ENCODE measurements around the gene EXD2. TPM values are rescaled to one million over a fixed set of nuclear protein-coding genes. Genes with fewer than 3 reads are reported as not detected.

The EXD2 gene
- total RNA-seq, 1 experiment from 2014 or later: 21.3 TPM

DNA sequence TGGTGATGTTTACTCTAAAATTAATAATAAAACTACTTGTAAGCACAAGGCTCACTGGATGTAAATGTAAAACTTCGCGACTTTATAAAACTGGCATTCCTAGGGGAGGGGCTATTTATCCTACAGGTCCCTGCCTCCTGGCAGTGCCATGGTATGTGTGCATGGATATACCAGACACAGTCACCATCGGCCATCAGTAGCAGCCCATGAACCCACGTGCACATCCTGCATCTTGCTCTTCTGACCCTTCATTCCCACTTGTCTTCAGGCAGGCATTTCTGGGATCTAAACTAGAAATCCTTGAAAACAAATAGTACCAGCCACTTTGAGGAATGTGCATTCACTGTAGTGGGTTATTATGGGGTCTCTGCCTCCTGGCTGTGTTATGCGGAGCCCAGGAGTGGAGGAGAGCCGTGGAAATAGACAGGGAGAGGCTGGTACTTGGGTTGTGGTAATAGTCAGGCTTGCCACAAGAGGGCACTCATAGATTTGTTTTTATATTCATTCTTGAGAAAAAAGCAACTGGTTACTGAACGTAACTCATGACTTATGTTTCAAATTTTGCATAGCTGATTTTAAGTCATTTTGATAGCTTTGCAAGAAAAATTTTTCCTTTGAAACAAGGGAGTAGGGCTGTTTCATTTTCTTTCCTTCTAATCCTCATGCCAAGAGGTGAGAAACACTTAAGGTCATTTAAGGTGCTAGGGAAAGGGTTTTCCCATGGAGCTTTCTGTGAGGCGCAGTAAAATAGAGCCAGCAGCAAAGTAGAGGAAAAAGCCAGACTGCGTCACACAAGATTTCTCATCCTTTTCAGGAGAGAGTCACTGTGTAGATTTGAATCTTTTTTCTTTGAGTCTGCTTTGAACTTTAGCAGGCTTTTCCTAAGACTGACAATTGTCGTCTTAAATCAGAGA, 51.3 kb downstream of the EXD2 start:
- peak; percentile 89 for DNase-seq
- H3K4me1 ChIP-seq (ENCODE audit: low read length): peaks cover 6% of the 10 kb centered on the region
- H3K79me2 ChIP-seq (ENCODE audit: low read length): no peaks in the 10 kb centered on the region
- no peak overlapping the region for H3K4me2 ChIP-seq (ENCODE audit: low read depth, low read length, poor library complexity, severe bottlenecking)
- H3K9ac ChIP-seq (ENCODE audit: low read length): no peak overlapping the region
- H3K27ac ChIP-seq (ENCODE audit: low read length): no peak overlapping the region
- no peaks in the 10 kb centered on the region for H3K9me3 ChIP-seq (ENCODE audit: low read length)
- H3K9me2 ChIP-seq (replicated peaks; ENCODE audit: insufficient read depth, low read length): no peaks in the 10 kb centered on the region
- H3K4me3 ChIP-seq (ENCODE audit: low read length): no peak overlapping the region
- H3K36me3 ChIP-seq (ENCODE audit: insufficient read depth, low read length): no peaks in the 10 kb centered on the region
- no peak overlapping the region for H2AFZ ChIP-seq (ENCODE audit: low read length)
- no peaks in the 10 kb centered on the region for H3K27me3 ChIP-seq (ENCODE audit: low read length)
- H4K20me1 ChIP-seq (ENCODE audit: insufficient read depth, low read depth, low read length): 0 out of 2 replicates have a peak, but pooled peaks cover 5% of the 10 kb centered on the region

DNA sequence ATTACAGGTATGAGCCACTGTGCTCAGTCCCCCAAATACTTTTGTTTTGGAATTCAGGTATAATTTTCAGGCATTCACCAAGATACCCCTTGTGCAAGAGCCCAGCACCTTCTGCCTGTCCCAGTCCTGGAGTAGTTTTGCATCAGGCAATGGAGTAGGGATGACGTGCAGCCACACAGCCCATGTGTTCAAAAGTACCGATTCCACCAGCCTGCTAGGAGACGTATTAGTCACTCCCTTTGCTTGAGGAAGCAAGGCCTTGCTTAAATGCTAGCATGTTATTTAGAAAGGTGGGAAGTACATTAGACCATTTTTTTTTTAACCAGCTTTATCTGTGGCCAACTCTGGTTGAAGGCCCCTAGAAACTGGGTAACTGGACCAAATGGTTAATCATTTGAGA, 53.6 kb downstream of the EXD2 start:
- no peak overlapping the region for H2AFZ ChIP-seq (ENCODE audit: low read length)
- DNase-seq: no peak
- H3K4me2 ChIP-seq (ENCODE audit: low read depth, low read length, poor library complexity, severe bottlenecking): no peak overlapping the region
- no peaks in the 10 kb centered on the region for H3K9me2 ChIP-seq (replicated peaks; ENCODE audit: insufficient read depth, low read length)
- no peak overlapping the region for H3K9ac ChIP-seq (ENCODE audit: low read length)
- no peaks in the 10 kb centered on the region for H3K79me2 ChIP-seq (ENCODE audit: low read length)
- H3K4me1 ChIP-seq (ENCODE audit: low read length): peaks cover 6% of the 10 kb centered on the region
- H3K27me3 ChIP-seq (ENCODE audit: low read length): no peaks in the 10 kb centered on the region
- no peaks in the 10 kb centered on the region for H3K9me3 ChIP-seq (ENCODE audit: low read length)
- H3K36me3 ChIP-seq (ENCODE audit: insufficient read depth, low read length): no peaks in the 10 kb centered on the region
- H3K4me3 ChIP-seq (ENCODE audit: low read length): no peak overlapping the region
- H4K20me1 ChIP-seq (ENCODE audit: insufficient read depth, low read depth, low read length): 0 out of 2 replicates have a peak, but pooled peaks cover 5% of the 10 kb centered on the region
- no peak overlapping the region for H3K27ac ChIP-seq (ENCODE audit: low read length)

DNA sequence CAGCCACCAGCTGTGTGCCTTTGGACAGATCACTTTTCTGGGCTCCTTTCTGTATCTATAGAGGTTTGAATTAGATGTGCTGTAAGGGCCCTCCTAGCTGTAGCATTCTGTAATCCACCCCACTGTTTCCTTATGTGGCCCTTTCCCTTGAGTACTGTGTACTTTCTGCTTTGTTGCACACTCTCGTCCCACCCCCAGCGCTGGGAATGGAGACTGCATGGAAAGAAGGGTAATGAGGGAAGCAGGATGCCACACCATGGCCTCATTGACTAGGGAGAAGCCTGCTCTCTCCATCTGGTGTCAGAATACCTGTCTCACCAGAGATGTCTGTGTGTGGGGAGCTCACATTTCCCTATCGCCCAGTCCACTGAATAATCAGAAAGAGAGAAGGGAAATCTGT, 55.0 kb downstream of the EXD2 start:
- H3K9me3 ChIP-seq (ENCODE audit: low read length): no peaks in the 10 kb centered on the region

DNA sequence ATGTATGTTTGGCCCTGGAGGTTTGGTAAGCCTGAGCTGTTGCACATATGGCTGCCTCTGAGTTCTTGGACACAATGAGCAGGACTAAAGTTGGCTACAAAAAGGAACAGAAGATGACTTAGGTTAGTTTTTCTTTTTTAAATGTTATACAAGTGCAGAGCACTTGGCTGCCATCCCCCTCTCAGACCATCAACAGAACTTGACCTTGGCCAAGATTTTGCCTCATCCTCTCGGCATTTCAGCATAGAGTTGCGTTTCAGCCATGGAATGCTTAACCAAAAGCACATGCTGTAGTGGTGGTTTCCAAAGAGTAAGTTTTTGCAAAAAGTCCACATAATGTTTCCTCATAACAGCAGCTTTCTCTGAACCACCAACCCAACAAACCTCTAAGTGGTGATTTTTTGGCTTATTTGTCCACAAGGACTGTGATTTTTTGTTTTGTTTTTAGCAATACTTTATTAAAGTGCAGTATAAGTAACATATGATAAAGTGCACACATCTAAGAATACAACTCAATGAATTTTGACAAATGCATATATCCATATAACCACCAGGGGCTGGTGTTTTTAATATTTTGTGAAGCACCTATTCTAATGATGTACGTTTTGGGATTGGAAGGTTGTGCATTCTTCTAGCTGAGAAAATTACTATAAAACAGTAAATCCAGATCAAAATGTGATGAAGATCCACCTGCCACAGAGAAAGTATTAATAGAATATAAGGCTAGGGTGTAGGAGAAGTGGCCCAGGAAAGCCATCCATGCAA, 56.6 kb downstream of the EXD2 start:
- Histone ChIP-seq H3K4me2 (ENCODE audit: low read depth, low read length, poor library complexity, severe bottlenecking) (no peak overlapping the region), H3K4me1 (ENCODE audit: low read length) (peaks cover 2% of the 10 kb centered on the region), H3K79me2 (ENCODE audit: low read length) (no peaks in the 10 kb centered on the region), H2AFZ (ENCODE audit: low read length) (no peak overlapping the region), H4K20me1 (ENCODE audit: insufficient read depth, low read depth, low read length) (0 out of 2 replicates have a peak, but pooled peaks cover 5% of the 10 kb centered on the region), H3K9ac (ENCODE audit: low read length) (no peak overlapping the region), H3K36me3 (ENCODE audit: insufficient read depth, low read length) (no peaks in the 10 kb centered on the region), H3K4me3 (ENCODE audit: low read length) (no peak overlapping the region), H3K9me3 (ENCODE audit: low read length) (no peaks in the 10 kb centered on the region), H3K9me2 (replicated peaks; ENCODE audit: insufficient read depth, low read length) (no peaks in the 10 kb centered on the region), H3K27ac (ENCODE audit: low read length) (no peak overlapping the region), H3K27me3 (ENCODE audit: low read length) (no peaks in the 10 kb centered on the region)
- peak; percentile 59 for DNase-seq

More for the DNA sequence above, 55.0 kb downstream of the EXD2 start:
- Histone ChIP-seq H3K27me3 (ENCODE audit: low read length) (no peaks in the 10 kb centered on the region), H3K36me3 (ENCODE audit: insufficient read depth, low read length) (no peaks in the 10 kb centered on the region), H3K4me1 (ENCODE audit: low read length) (peaks cover 6% of the 10 kb centered on the region), H3K9me2 (replicated peaks; ENCODE audit: insufficient read depth, low read length) (no peaks in the 10 kb centered on the region), H3K79me2 (ENCODE audit: low read length) (no peaks in the 10 kb centered on the region), H2AFZ (ENCODE audit: low read length) (no peak overlapping the region), H3K4me2 (ENCODE audit: low read depth, low read length, poor library complexity, severe bottlenecking) (no peak overlapping the region), H3K4me3 (ENCODE audit: low read length) (no peak overlapping the region), H3K9ac (ENCODE audit: low read length) (no peak overlapping the region), H4K20me1 (ENCODE audit: insufficient read depth, low read depth, low read length) (0 out of 2 replicates have a peak, but pooled peaks cover 5% of the 10 kb centered on the region), H3K27ac (ENCODE audit: low read length) (no peak overlapping the region)
- DNase-seq: no peak

DNA sequence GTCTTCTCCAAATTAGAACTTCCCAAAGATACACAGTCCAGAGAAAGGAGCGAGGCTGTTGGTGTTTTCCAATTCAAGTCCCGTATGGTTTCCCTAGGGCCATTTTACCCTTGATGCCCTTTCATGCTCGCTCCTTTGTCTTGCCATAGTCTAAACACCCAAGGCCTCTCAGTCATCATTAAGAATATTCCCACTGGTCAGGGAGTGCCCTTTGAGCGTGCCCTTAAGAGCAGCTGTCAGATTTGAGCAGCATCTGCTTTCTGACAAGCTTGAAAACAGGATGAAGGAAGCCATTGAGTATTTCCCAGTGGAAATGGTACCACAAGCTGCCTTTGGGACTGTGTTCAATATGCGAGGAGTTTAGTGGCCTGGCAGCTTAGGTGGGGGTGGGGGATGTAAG, 58.3 kb downstream of the EXD2 start:
- Histone ChIP-seq H3K27me3 (ENCODE audit: low read length) (no peaks in the 10 kb centered on the region), H3K79me2 (ENCODE audit: low read length) (no peaks in the 10 kb centered on the region), H3K36me3 (ENCODE audit: insufficient read depth, low read length) (no peaks in the 10 kb centered on the region), H3K9me2 (replicated peaks; ENCODE audit: insufficient read depth, low read length) (no peaks in the 10 kb centered on the region), H3K9me3 (ENCODE audit: low read length) (no peaks in the 10 kb centered on the region), H2AFZ (ENCODE audit: low read length) (no peak overlapping the region), H3K9ac (ENCODE audit: low read length) (no peak overlapping the region), H3K27ac (ENCODE audit: low read length) (no peak overlapping the region), H3K4me1 (ENCODE audit: low read length) (no peaks in the 10 kb centered on the region), H4K20me1 (ENCODE audit: insufficient read depth, low read depth, low read length) (0 out of 2 replicates have a peak, but pooled peaks cover 5% of the 10 kb centered on the region), H3K4me3 (ENCODE audit: low read length) (no peak overlapping the region), H3K4me2 (ENCODE audit: low read depth, low read length, poor library complexity, severe bottlenecking) (no peak overlapping the region)
- no peak for DNase-seq

DNA sequence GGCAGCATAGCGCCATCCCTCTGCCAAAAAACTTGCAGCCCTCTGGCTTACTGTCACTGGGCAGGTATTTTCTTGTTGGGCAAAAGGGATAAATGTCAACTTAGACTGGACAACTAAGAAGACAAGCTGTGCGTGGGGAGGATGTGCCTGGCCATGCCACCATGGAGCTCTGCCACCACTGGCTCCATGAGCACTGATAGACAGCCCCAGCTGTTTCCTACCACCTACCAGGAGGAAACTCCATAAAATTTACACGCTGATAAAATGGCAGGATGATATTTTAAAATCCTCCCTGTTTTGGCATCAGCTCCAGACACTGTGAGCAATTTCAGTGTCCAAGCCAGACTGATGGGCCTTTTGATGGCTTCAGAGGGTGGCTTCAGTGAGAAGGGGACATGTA, 61.6 kb downstream of the EXD2 start:
- Histone ChIP-seq H3K9ac (ENCODE audit: low read length) (no peak overlapping the region), H3K79me2 (ENCODE audit: low read length) (no peaks in the 10 kb centered on the region), H2AFZ (ENCODE audit: low read length) (no peak overlapping the region), H3K9me2 (replicated peaks; ENCODE audit: insufficient read depth, low read length) (no peaks in the 10 kb centered on the region), H3K4me2 (ENCODE audit: low read depth, low read length, poor library complexity, severe bottlenecking) (no peak overlapping the region), H3K27me3 (ENCODE audit: low read length) (no peaks in the 10 kb centered on the region), H3K27ac (ENCODE audit: low read length) (no peak overlapping the region), H3K4me1 (ENCODE audit: low read length) (no peaks in the 10 kb centered on the region), H3K36me3 (ENCODE audit: insufficient read depth, low read length) (no peaks in the 10 kb centered on the region), H3K4me3 (ENCODE audit: low read length) (no peak overlapping the region), H3K9me3 (ENCODE audit: low read length) (no peaks in the 10 kb centered on the region), H4K20me1 (ENCODE audit: insufficient read depth, low read depth, low read length) (no peaks in the 10 kb centered on the region)
- DNase-seq: no peak

DNA sequence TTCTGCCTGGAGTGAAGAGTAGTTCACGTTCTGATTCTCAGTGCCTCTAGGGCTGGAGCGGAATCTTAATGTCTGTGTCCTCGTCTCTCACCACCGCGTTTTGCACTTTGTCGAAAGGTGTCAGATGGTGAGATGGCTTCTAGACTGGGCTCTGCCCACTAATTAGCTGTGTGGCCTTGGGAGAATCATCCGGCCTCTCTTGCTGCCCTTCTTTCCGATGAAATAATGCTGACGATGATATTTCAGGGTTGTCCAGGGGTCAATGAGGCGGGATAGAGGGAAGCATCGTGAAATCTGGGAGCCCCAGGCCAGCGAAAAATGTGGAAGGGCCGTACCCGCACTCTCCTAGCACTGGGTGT, 67.8 kb downstream of the EXD2 start:
- Histone ChIP-seq H3K36me3 (ENCODE audit: insufficient read depth, low read length) (no peaks in the 10 kb centered on the region), H3K27me3 (ENCODE audit: low read length) (no peaks in the 10 kb centered on the region), H3K79me2 (ENCODE audit: low read length) (no peaks in the 10 kb centered on the region), H3K27ac (ENCODE audit: low read length) (no peak overlapping the region), H2AFZ (ENCODE audit: low read length) (no peak overlapping the region), H3K9me2 (replicated peaks; ENCODE audit: insufficient read depth, low read length) (no peaks in the 10 kb centered on the region), H3K4me2 (ENCODE audit: low read depth, low read length, poor library complexity, severe bottlenecking) (no peak overlapping the region), H4K20me1 (ENCODE audit: insufficient read depth, low read depth, low read length) (no peaks in the 10 kb centered on the region), H3K4me3 (ENCODE audit: low read length) (no peak overlapping the region), H3K9ac (ENCODE audit: low read length) (no peak overlapping the region), H3K9me3 (ENCODE audit: low read length) (no peaks in the 10 kb centered on the region), H3K4me1 (ENCODE audit: low read length) (peaks cover 11% of the 10 kb centered on the region)
- DNase-seq: no peak

DNA sequence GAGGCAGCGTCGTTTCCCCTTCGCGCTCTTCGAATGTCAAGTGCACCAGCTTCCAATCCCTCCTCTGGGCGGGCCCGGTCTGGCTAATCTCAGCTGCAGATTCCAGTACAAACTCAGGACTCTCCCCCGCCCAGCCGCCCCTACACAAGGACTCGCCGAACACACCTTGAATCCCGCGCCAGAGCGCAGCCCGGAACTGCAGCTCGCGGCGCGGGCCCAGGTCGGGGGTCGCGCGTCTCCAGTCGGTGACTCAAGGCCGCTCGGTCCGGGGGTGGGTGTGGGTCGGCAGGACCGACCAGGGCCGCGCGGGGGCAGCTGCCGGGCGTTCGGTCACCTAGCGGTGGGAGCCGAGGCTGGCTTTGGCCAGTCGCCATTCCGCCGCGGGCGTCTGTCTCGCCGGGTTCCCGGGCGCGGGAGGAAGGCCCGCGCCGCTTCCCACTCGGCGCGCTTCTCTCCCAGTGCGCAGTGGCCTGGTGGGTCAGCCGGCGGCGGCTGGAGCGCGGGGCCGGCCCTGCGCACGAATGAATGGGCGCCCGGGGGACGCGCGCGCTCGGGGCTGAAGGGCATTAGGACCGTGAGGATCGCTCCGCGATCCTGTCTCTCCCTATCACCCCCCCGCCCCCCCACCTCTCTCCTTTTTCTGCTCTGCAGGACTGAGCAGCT, 68.4 kb downstream of the EXD2 start, which contains the start of gene GALNT16:
TSS of gene GALNT16 (plus strand) at position 632 of the 663 bp plus-strand sequence. CDS start 133 bp downstream, outside the sequence.
- H3K9me3 ChIP-seq (ENCODE audit: low read length): no peaks in the 10 kb centered on the region
- no peak for DNase-seq
- no peaks in the 10 kb centered on the region for H3K9me2 ChIP-seq (replicated peaks; ENCODE audit: insufficient read depth, low read length)
- peaks cover 15% of the 10 kb centered on the region for H3K4me1 ChIP-seq (ENCODE audit: low read length)
- no peak within 1 kb of the TSS for H3K4me2 ChIP-seq (ENCODE audit: low read depth, low read length, poor library complexity, severe bottlenecking)
- H2AFZ ChIP-seq (ENCODE audit: low read length): no peak within 1 kb of the TSS
- H3K9ac ChIP-seq (ENCODE audit: low read length): no peak within 1 kb of the TSS
- H3K36me3 ChIP-seq (ENCODE audit: insufficient read depth, low read length): no peaks in the 10 kb centered on the region
- no peak within 1 kb of the TSS for H3K4me3 ChIP-seq (ENCODE audit: low read length)
- no peaks in the 10 kb centered on the region for H4K20me1 ChIP-seq (ENCODE audit: insufficient read depth, low read depth, low read length)
- H3K27me3 ChIP-seq (ENCODE audit: low read length): no peaks in the 10 kb centered on the region
- no peaks in the 10 kb centered on the region for H3K79me2 ChIP-seq (ENCODE audit: low read length)
- H3K27ac ChIP-seq (ENCODE audit: low read length): no peak within 1 kb of the TSS
